CD4-positive, alpha-beta T cell treated with Interleukin-1 beta for 1 hour (primary cell): ENCODE results near the gene USP6NL.

ENCODE experiments used
- DNase-seq, 2 donors: peaks; one replicate each; pipeline ENCODE4 v3.0.0-alpha.2; 2020 to 2022

USP6NL gene

GRCh38 chr10:11588873-11589574, 22.4 kb downstream of the USP6NL start:
- DNase-seq = no peak

- no peak for DNase-seq
Measured at GRCh38 chr10:11587722-11588259, 23.7 kb downstream of the USP6NL start.

- no peak for DNase-seq
Measured at GRCh38 chr10:11586170-11586569, 25.3 kb downstream of the USP6NL start.

GRCh38 chr10:11581213-11581612, 30.2 kb downstream of the USP6NL start:
- no peak for DNase-seq

- no peak for DNase-seq
Measured at GRCh38 chr10:11579885-11580284, 31.6 kb downstream of the USP6NL start.

GRCh38 chr10:11578802-11579255, 32.6 kb downstream of the USP6NL start:
- no peak for DNase-seq

- DNase-seq = no peak
Measured at GRCh38 chr10:11576092-11576809, 35.2 kb downstream of the USP6NL start.

GRCh38 chr10:11573497-11573896, 38.0 kb downstream of the USP6NL start:
- no peak for DNase-seq

GRCh38 chr10:11570751-11571150, 40.7 kb downstream of the USP6NL start:
- DNase-seq = no peak

GRCh38 chr10:11569471-11569870, 42.0 kb downstream of the USP6NL start:
- no peak for DNase-seq

- no peak for DNase-seq
Measured at GRCh38 chr10:11568578-11568977, 42.9 kb downstream of the USP6NL start.

- no peak for DNase-seq
Measured at GRCh38 chr10:11564741-11565140, 46.7 kb downstream of the USP6NL start.

GRCh38 chr10:11563936-11564335, 47.5 kb downstream of the USP6NL start:
- DNase-seq = no peak

GRCh38 chr10:11562888-11563287, 48.6 kb downstream of the USP6NL start:
- DNase-seq = no peak

- no peak for DNase-seq
Measured at GRCh38 chr10:11560076-11560709, 51.3 kb downstream of the USP6NL start.

GRCh38 chr10:11557967-11558366, 53.5 kb downstream of the USP6NL start:
- DNase-seq = no peak

GRCh38 chr10:11557513-11557912, 53.9 kb downstream of the USP6NL start:
- no peak for DNase-seq

GRCh38 chr10:11555556-11555955, 55.9 kb downstream of the USP6NL start:
- DNase-seq = no peak

- DNase-seq = no peak
Measured at GRCh38 chr10:11553773-11554381, 57.6 kb downstream of the USP6NL start.

GRCh38 chr10:11551916-11552602, 59.4 kb downstream of the USP6NL start:
- DNase-seq = no peak

GRCh38 chr10:11551104-11551503, 60.3 kb downstream of the USP6NL start:
- DNase-seq = no peak

GRCh38 chr10:11548768-11549099, 62.7 kb downstream of the USP6NL start:
- no peak for DNase-seq
